HL-60 (cell line): ENCODE results near the gene MAGEB6.
"Not testable (repeated sequence)": the region's sequence is repeated elsewhere in the genome, so short reads cannot be mapped to it uniquely, and the experiment has no call there.

Experiments used
- GABPA ChIP-seq: IDR thresholded peaks from 2 replicates; pipeline ENCODE4 v1.6.1; 2012; ENCODE audit warnings: low read depth
- POLR2AphosphoS5 ChIP-seq: IDR thresholded peaks from 2 replicates; pipeline ENCODE4 v1.6.1; 2012; ENCODE audit warnings: low read depth
- SPI1 ChIP-seq: IDR thresholded peaks from 2 replicates; pipeline ENCODE4 v1.6.1; 2012; ENCODE audit warnings: low read depth, mild to moderate bottlenecking, borderline replicate concordance
- TF ChIP-seq, protein P1 (sequence below): IDR thresholded peaks from one replicate; pipeline ENCODE4 v1.5.1; 2011; ENCODE audit warnings: low read length, control low read depth, inconsistent platforms; ENCODE audit not compliant: insufficient read depth

DNA sequence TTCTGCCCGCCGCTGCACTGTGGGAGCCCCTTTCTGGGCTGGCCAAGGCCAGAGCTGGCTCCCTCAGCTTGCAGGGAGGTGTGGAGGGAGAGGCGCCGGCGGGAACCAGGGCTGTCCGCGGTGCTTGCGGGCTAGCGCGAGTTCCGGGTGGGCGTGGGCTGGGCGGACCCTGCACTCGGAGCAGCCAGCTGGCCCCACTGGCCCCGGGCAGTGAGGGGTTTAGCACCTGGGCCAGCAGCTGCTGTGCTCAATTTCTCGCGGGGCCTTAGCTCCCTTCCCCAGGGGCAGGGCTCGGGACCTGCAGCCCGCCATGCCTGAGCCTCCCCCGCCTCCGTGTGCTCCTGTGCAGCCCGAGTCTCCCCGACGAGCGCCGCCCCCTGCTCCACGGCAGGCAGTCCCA lies 12.5 kb downstream of the MAGEB6 start:
- TF ChIP-seq, protein P1, sequence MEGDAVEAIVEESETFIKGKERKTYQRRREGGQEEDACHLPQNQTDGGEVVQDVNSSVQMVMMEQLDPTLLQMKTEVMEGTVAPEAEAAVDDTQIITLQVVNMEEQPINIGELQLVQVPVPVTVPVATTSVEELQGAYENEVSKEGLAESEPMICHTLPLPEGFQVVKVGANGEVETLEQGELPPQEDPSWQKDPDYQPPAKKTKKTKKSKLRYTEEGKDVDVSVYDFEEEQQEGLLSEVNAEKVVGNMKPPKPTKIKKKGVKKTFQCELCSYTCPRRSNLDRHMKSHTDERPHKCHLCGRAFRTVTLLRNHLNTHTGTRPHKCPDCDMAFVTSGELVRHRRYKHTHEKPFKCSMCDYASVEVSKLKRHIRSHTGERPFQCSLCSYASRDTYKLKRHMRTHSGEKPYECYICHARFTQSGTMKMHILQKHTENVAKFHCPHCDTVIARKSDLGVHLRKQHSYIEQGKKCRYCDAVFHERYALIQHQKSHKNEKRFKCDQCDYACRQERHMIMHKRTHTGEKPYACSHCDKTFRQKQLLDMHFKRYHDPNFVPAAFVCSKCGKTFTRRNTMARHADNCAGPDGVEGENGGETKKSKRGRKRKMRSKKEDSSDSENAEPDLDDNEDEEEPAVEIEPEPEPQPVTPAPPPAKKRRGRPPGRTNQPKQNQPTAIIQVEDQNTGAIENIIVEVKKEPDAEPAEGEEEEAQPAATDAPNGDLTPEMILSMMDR: not testable (repeated sequence)
- TF ChIP-seq GABPA, SPI1, POLR2AphosphoS5: not testable (repeated sequence)
